Trophoblast cell (in vitro differentiated cells and primary cell): ENCODE measurements around the gene UBE2D1.

Experiments used
- DNase-seq, 2 donors: peaks; one replicate each; pipeline ENCODE4 v3.0.0-alpha.2; 2016
- H2AFZ ChIP-seq: 2 replicates; pipeline ENCODE4 v1.6.1; 2013; ENCODE audit warnings: low read length, moderate library complexity, mild to moderate bottlenecking; ENCODE audit not compliant: insufficient read depth, poor library complexity
- H2AK5ac ChIP-seq: 2 replicates; pipeline ENCODE4 v1.6.1; 2013; ENCODE audit warnings: mild to moderate bottlenecking, low read length
- H2BK120ac ChIP-seq: 2 replicates; pipeline ENCODE4 v1.6.1; 2013; ENCODE audit warnings: low read length, mild to moderate bottlenecking, moderate library complexity; ENCODE audit not compliant: insufficient read depth, poor library complexity
- H2BK12ac ChIP-seq: 2 replicates; pipeline ENCODE4 v1.6.1; 2013; ENCODE audit warnings: mild to moderate bottlenecking, low read length, moderate library complexity
- H2BK5ac ChIP-seq: 2 replicates; pipeline ENCODE4 v1.6.1; 2013; ENCODE audit warnings: low read length, low read depth, moderate library complexity, mild to moderate bottlenecking; ENCODE audit not compliant: poor library complexity
- H3K14ac ChIP-seq: 2 replicates; pipeline ENCODE4 v1.6.1; 2013; ENCODE audit warnings: mild to moderate bottlenecking, low read length
- H3K18ac ChIP-seq: 2 replicates; pipeline ENCODE4 v1.6.1; 2013; ENCODE audit warnings: mild to moderate bottlenecking, low read length
- H3K23ac ChIP-seq: 2 replicates; pipeline ENCODE4 v1.6.1; 2013; ENCODE audit warnings: low read length
- H3K27ac ChIP-seq: 2 replicates; pipeline ENCODE4 v1.5.1; 2013; ENCODE audit warnings: low read depth, mild to moderate bottlenecking, inconsistent platforms, low read length, moderate library complexity
- H3K27me3 ChIP-seq: 2 replicates; pipeline ENCODE4 v1.6.1; 2013; ENCODE audit warnings: inconsistent platforms, mild to moderate bottlenecking, low read length, moderate library complexity; ENCODE audit not compliant: insufficient read depth
- H3K36me3 ChIP-seq, 2 experiments: 1 replicate in 1 of 2; 2 replicates in 1 of 2; pipeline ENCODE4 v1.6.1; 2013; ENCODE audit warnings: low read length in 2 of 2, mild to moderate bottlenecking in 2 of 2, moderate library complexity in 1 of 2; ENCODE audit not compliant: insufficient read depth in 2 of 2, control insufficient read depth in 1 of 2
- H3K4ac ChIP-seq: 2 replicates; pipeline ENCODE4 v1.6.1; 2013; ENCODE audit warnings: low read depth, mild to moderate bottlenecking, low read length, moderate library complexity
- H3K4me1 ChIP-seq, 2 experiments: 1 replicate in 1 of 2; 2 replicates in 1 of 2; pipeline ENCODE4 v1.6.1; 2013; ENCODE audit warnings: low read length in 2 of 2, mild to moderate bottlenecking in 2 of 2, moderate library complexity in 1 of 2; ENCODE audit not compliant: insufficient read depth in 2 of 2, control insufficient read depth in 1 of 2
- H3K4me2 ChIP-seq: 2 replicates; pipeline ENCODE4 v1.6.1; 2013; ENCODE audit warnings: inconsistent platforms, mild to moderate bottlenecking, low read length, moderate library complexity
- H3K4me3 ChIP-seq: 2 replicates; pipeline ENCODE4 v1.5.1; 2013; ENCODE audit warnings: mild to moderate bottlenecking, low read depth, low read length, inconsistent platforms
- H3K79me1 ChIP-seq: one replicate; pipeline ENCODE4 v1.6.1; 2013; ENCODE audit warnings: low read length
- H3K79me2 ChIP-seq: 2 replicates; pipeline ENCODE4 v1.6.1; 2013; ENCODE audit warnings: low read length, mild to moderate bottlenecking; ENCODE audit not compliant: control insufficient read depth, insufficient read depth, poor library complexity
- H3K9ac ChIP-seq: 2 replicates; pipeline ENCODE4 v1.6.1; 2013; ENCODE audit warnings: mild to moderate bottlenecking, low read length
- H3K9me3 ChIP-seq: 2 replicates; pipeline ENCODE4 v1.6.1; 2013; ENCODE audit warnings: low read depth, mild to moderate bottlenecking, control low read depth, inconsistent platforms, low read length; ENCODE audit not compliant: insufficient read depth
- H4K12ac ChIP-seq: 2 replicates; pipeline ENCODE4 v1.6.1; 2013; ENCODE audit warnings: low read depth, mild to moderate bottlenecking, low read length, moderate library complexity
- H4K8ac ChIP-seq: 2 replicates; pipeline ENCODE4 v1.6.1; 2013; ENCODE audit warnings: low read depth, mild to moderate bottlenecking, low read length, moderate library complexity
- H4K91ac ChIP-seq: one replicate; pipeline ENCODE4 v1.6.1; 2013; ENCODE audit warnings: low read depth, mild to moderate bottlenecking, low read length, moderate library complexity
- WGBS: extraction: QIAGEN DNeasy Blood & Tissue Kit; methylation state at CpG from one replicate; pipeline ENCODE4 v1.1.7; 2013; ENCODE audit warnings: missing lambda C conversion rate; ENCODE audit not compliant: insufficient read length, insufficient coverage; ENCODE audit errors: extremely low coverage; 5-methylcytosine and 5-hydroxymethylcytosine counted together

The UBE2D1 gene

GRCh38 chr10:58307676-58308075, 27.1 kb upstream of the UBE2D1 start:
- H2AK5ac ChIP-seq = no peak overlapping the region
- H3K4me2 ChIP-seq = no peak overlapping the region
- H3K79me1 ChIP-seq = no peaks in the 10 kb centered on the region
- no peak overlapping the region for H2BK5ac ChIP-seq
- H3K14ac ChIP-seq = no peak overlapping the region
- H3K4ac ChIP-seq = no peak overlapping the region
- no peak overlapping the region for H4K8ac ChIP-seq
- H3K27me3 ChIP-seq = no peaks in the 10 kb centered on the region
- no peaks in the 10 kb centered on the region for H3K36me3 ChIP-seq
- no peak overlapping the region for H3K23ac ChIP-seq
- H3K9ac ChIP-seq = no peak overlapping the region
- no peaks in the 10 kb centered on the region for H3K9me3 ChIP-seq
- no CpG with 5 or more reads among the region's 3 CpGs for WGBS
- DNase-seq = no peak
- no peaks in the 10 kb centered on the region for H3K4me1 ChIP-seq
- H3K4me3 ChIP-seq = no peak overlapping the region
- no peak overlapping the region for H4K91ac ChIP-seq
- no peak overlapping the region for H3K18ac ChIP-seq
- no peak overlapping the region for H2BK12ac ChIP-seq
- no peaks in the 10 kb centered on the region for H3K79me2 ChIP-seq
- no peak overlapping the region for H4K12ac ChIP-seq
- no peak overlapping the region for H3K27ac ChIP-seq
- no peak overlapping the region for H2BK120ac ChIP-seq
- no peak overlapping the region for H2AFZ ChIP-seq

DNA sequence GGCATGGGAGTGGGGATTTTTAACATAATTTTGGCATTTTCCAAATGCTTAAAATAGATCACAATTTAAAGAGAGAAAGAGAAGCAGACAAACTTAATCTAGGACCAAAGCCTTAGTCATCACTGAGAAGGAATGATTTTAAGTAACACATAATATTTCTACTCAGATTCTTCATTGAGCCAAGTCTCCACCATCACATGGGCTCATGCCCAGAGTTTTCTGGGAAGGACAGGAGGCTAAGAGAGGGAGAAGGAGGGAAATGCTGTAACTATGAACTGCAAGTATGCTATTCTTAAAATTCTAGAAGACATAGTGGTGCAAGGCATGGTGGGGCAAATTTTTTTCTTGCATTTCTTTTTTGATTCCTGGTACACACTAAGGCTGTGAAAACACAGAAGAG, 23.8 kb upstream of the UBE2D1 start:
- no peak overlapping the region for H3K14ac ChIP-seq
- no peak overlapping the region for H3K4ac ChIP-seq
- no peaks in the 10 kb centered on the region for H3K36me3 ChIP-seq
- H3K18ac ChIP-seq = no peak overlapping the region
- H3K4me3 ChIP-seq = no peak overlapping the region
- DNase-seq = no peak
- no peak overlapping the region for H4K8ac ChIP-seq
- H4K91ac ChIP-seq = no peak overlapping the region
- H3K4me2 ChIP-seq = no peak overlapping the region
- no peaks in the 10 kb centered on the region for H3K9me3 ChIP-seq
- no peak overlapping the region for H2AFZ ChIP-seq
- no peaks in the 10 kb centered on the region for H3K79me1 ChIP-seq
- no peak overlapping the region for H3K23ac ChIP-seq
- no peak overlapping the region for H2BK5ac ChIP-seq
- H2BK12ac ChIP-seq = no peak overlapping the region
- no peaks in the 10 kb centered on the region for H3K79me2 ChIP-seq
- no peak overlapping the region for H2AK5ac ChIP-seq
- no peak overlapping the region for H3K9ac ChIP-seq
- no peak overlapping the region for H2BK120ac ChIP-seq
- H4K12ac ChIP-seq = no peak overlapping the region
- H3K4me1 ChIP-seq = no peaks in the 10 kb centered on the region
- no peak overlapping the region for H3K27ac ChIP-seq
- no peaks in the 10 kb centered on the region for H3K27me3 ChIP-seq

- Histone ChIP-seq H3K27ac (no peak overlapping the region), H4K8ac (no peak overlapping the region), H3K9me3 (no peaks in the 10 kb centered on the region), H3K4ac (no peak overlapping the region), H2BK12ac (no peak overlapping the region), H2AFZ (no peak overlapping the region), H4K91ac (no peak overlapping the region), H2AK5ac (no peak overlapping the region), H3K4me1 (no peaks in the 10 kb centered on the region), H2BK120ac (no peak overlapping the region), H3K27me3 (no peaks in the 10 kb centered on the region), H3K14ac (no peak overlapping the region), H3K36me3 (no peaks in the 10 kb centered on the region), H3K18ac (no peak overlapping the region), H3K23ac (no peak overlapping the region), H3K79me2 (no peaks in the 10 kb centered on the region), H2BK5ac (no peak overlapping the region), H3K79me1 (no peaks in the 10 kb centered on the region), H4K12ac (no peak overlapping the region), H3K4me3 (no peak overlapping the region), H3K4me2 (no peak overlapping the region), H3K9ac (no peak overlapping the region)
- no peak for DNase-seq
Observed at GRCh38 chr10:58316874-58317273, 17.9 kb upstream of the UBE2D1 start.

GRCh38 chr10:58318346-58318745, 16.5 kb upstream of the UBE2D1 start:
- H3K79me2 ChIP-seq = no peaks in the 10 kb centered on the region
- H3K9me3 ChIP-seq = no peaks in the 10 kb centered on the region
- no peaks in the 10 kb centered on the region for H3K36me3 ChIP-seq
- no peak overlapping the region for H3K4ac ChIP-seq
- no peak overlapping the region for H3K18ac ChIP-seq
- H2AK5ac ChIP-seq = no peak overlapping the region
- no peak overlapping the region for H4K8ac ChIP-seq
- H3K9ac ChIP-seq = no peak overlapping the region
- H3K4me2 ChIP-seq = no peak overlapping the region
- no peaks in the 10 kb centered on the region for H3K79me1 ChIP-seq
- no peak overlapping the region for H2BK120ac ChIP-seq
- no peak overlapping the region for H4K91ac ChIP-seq
- no peak for DNase-seq
- H3K4me3 ChIP-seq = no peak overlapping the region
- no peak overlapping the region for H3K23ac ChIP-seq
- WGBS = no CpG with 5 or more reads among the region's 2 CpGs
- no peaks in the 10 kb centered on the region for H3K27me3 ChIP-seq
- no peak overlapping the region for H3K27ac ChIP-seq
- H2BK12ac ChIP-seq = no peak overlapping the region
- H2BK5ac ChIP-seq = no peak overlapping the region
- no peak overlapping the region for H3K14ac ChIP-seq
- H3K4me1 ChIP-seq = no peaks in the 10 kb centered on the region
- H2AFZ ChIP-seq = no peak overlapping the region
- H4K12ac ChIP-seq = no peak overlapping the region

GRCh38 chr10:58319599-58319998, 15.2 kb upstream of the UBE2D1 start:
- DNase-seq = no peak
- H4K8ac ChIP-seq = no peak overlapping the region
- H3K36me3 ChIP-seq = no peaks in the 10 kb centered on the region
- no peak overlapping the region for H2AFZ ChIP-seq
- no peaks in the 10 kb centered on the region for H3K79me1 ChIP-seq
- H3K9me3 ChIP-seq = no peaks in the 10 kb centered on the region
- H3K23ac ChIP-seq = no peak overlapping the region
- H3K79me2 ChIP-seq = no peaks in the 10 kb centered on the region
- H3K4me2 ChIP-seq = no peak overlapping the region
- no peak overlapping the region for H3K4ac ChIP-seq
- H2AK5ac ChIP-seq = no peak overlapping the region
- H3K14ac ChIP-seq = no peak overlapping the region
- no peak overlapping the region for H3K4me3 ChIP-seq
- H2BK12ac ChIP-seq = no peak overlapping the region
- WGBS = no CpG with 5 or more reads among the region's 1 CpG
- H4K12ac ChIP-seq = no peak overlapping the region
- no peak overlapping the region for H3K9ac ChIP-seq
- H2BK120ac ChIP-seq = no peak overlapping the region
- H3K4me1 ChIP-seq = no peaks in the 10 kb centered on the region
- H3K27ac ChIP-seq = no peak overlapping the region
- no peak overlapping the region for H3K18ac ChIP-seq
- H3K27me3 ChIP-seq = no peaks in the 10 kb centered on the region
- no peak overlapping the region for H2BK5ac ChIP-seq
- H4K91ac ChIP-seq = no peak overlapping the region
